ENCODE results near the gene KLF3. TPM values are rescaled to one million over a fixed set of nuclear protein-coding genes. Genes with fewer than 3 reads are reported as not detected.

The KLF3 gene
- total and polyA plus RNA-seq, 9 of the 15 experiments (the other 6 are each of a cell fraction or from before 2014, with no cell fraction given): 9.9 to 47.2 (median 18.1) TPM

DNA sequence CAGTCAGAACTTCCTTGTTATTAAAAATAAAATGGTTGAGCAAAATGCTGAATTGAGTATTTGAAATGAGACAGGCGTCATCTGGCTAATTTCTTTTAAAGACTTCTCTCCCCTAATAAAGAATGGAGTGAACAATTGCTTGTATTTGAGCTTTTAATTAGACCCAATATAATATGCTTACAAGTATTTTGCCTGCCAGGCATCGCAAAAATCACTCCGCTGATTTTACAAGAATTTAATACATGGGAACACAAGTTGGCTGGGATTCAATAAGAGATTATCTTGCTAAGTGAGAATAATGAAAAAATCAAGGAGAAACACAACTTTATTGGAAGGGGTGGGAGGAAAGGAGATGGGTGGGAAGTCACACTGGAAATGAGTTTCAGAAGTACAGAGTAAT, 52.3 kb downstream of the KLF3 start:
- WGBS (ENCODE audit: insufficient coverage, low coverage, missing lambda C conversion rate): 80% methylated on average over 3 of the region's 3 CpGs
- peaks cover 3% of the 10 kb centered on the region for H3K9me3 ChIP-seq (replicated peaks; ENCODE audit: control insufficient read depth, insufficient read depth, low read depth, low read length)
- FAIRE-seq: no peak
- no peaks in the 10 kb centered on the region; a peak in 1 of 5 replicates for H3K27me3 ChIP-seq (ENCODE audit: control insufficient read depth in 2 of 2, insufficient read depth in 2 of 2, low read length in 2 of 2)
- CTCF ChIA-PET (ENCODE audit: low intra/inter-chr PET ratio): no interaction called here
- H3K79me2 ChIP-seq (ENCODE audit: control insufficient read depth, insufficient read depth, low read length): no peaks in the 10 kb centered on the region
- H3K27ac ChIP-seq (ENCODE audit: extremely low read depth, low read depth, low read length): no peak overlapping the region
- no TSS peak for BruUV-seq (replicated peaks)
- intact Hi-C loops (cut with micrococcal nuclease): no loop called here
- no peak overlapping the region for H2AFZ ChIP-seq (ENCODE audit: low read depth, low read length)
- no peak overlapping the region for H3K4me3 ChIP-seq
- no peaks in the 10 kb centered on the region for H3K9me1 ChIP-seq (ENCODE audit: control insufficient read depth, insufficient read depth, low read length)
- no peak overlapping the region for H3K4me2 ChIP-seq (ENCODE audit: insufficient read depth, low read length)
- H3K36me3 ChIP-seq (ENCODE audit: control insufficient read depth, insufficient read depth, low read length): no peaks in the 10 kb centered on the region
- no peak overlapping the region for H3K9ac ChIP-seq (ENCODE audit: insufficient read depth in 1 of 2, low read depth in 2 of 2, low read length in 2 of 2)
- TF ChIP-seq ZNF695 (CRISPR knock-in tag; IDR thresholded peaks at IDR 0.05) (no peak), NR3C1 (CRISPR knock-in tag; IDR thresholded peaks at IDR 0.05) (no peak), ZKSCAN8 (CRISPR knock-in tag; IDR thresholded peaks at IDR 0.05) (no peak), ATF1 (CRISPR knock-in tag; IDR thresholded peaks at IDR 0.05) (no peak), ATF1 (tag; IDR thresholded peaks at IDR 0.05) (no peak), ZNF316 (IDR thresholded peaks at IDR 0.05) (no peak), VEZF1 (CRISPR knock-in tag; IDR thresholded peaks at IDR 0.05) (no peak), RBM34 (IDR thresholded peaks at IDR 0.05; ENCODE audit: borderline replicate concordance, insufficient read depth, low read length) (no peak), TFAM (CRISPR knock-in tag; conservative IDR thresholded peaks at IDR 0.05) (no peak), ZFX (CRISPR knock-in tag; IDR thresholded peaks at IDR 0.05) (no peak), MAZ (CRISPR knock-in tag; conservative IDR thresholded peaks at IDR 0.05 in 1 of 2, IDR thresholded peaks at IDR 0.05 in 1 of 2) (no peak), RCOR1 (IDR thresholded peaks at IDR 0.05; ENCODE audit: borderline replicate concordance in 1 of 2, low read depth in 2 of 2, low read length in 2 of 2) (no peak), NFIX (CRISPR knock-in tag; IDR thresholded peaks at IDR 0.05; ENCODE audit: low read depth) (no peak), KLF1 (tag; IDR thresholded peaks at IDR 0.05) (no peak), GTF2A2 (tag; IDR thresholded peaks at IDR 0.05) (no peak), KDM2B (CRISPR knock-in tag; IDR thresholded peaks at IDR 0.05) (no peak)
- POLR2A ChIA-PET: no interaction called here
- ATAC-seq: no peak
- no peaks in the 10 kb centered on the region for H3K4me1 ChIP-seq (replicated peaks in 1 of 2; ENCODE audit: control insufficient read depth in 2 of 2, insufficient read depth in 2 of 2, low read length in 2 of 2)
- no peaks in the 10 kb centered on the region for H4K20me1 ChIP-seq (replicated peaks; ENCODE audit: control insufficient read depth, insufficient read depth, low read length)
- no peak for DNase-seq (ENCODE audit: extremely low read depth in 1 of 4, low spot score in 3 of 4)
- in situ Hi-C loops (cut with MboI): no loop called here

All from K562 (cell line).